ENCODE results near the gene ADGRE2.

The ADGRE2 gene

DNA sequence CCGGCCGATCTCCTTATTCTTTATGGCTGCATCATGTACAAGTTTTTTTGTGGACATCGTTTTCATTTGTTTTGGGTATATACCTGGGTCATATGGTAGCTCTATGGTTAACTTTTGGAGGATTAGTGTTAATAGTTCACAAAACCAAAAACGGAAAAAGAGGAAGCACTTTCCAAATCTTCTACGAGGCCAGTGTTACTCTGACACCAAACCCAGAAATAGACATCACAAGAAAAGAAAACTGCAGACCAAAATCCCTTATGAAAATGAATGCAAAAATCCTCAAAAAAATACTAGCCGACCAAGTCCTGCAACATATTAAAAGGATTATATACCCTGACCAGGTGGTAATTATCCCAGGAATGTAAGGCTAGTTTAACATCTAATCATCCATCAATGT, 29.8 kb downstream of the ADGRE2 start:
- no peak for DNase-seq (ENCODE audit: low read depth)

GRCh38 chr19:14746886-14747285, 31.5 kb downstream of the ADGRE2 start:
- TF ChIP-seq, protein P1, sequence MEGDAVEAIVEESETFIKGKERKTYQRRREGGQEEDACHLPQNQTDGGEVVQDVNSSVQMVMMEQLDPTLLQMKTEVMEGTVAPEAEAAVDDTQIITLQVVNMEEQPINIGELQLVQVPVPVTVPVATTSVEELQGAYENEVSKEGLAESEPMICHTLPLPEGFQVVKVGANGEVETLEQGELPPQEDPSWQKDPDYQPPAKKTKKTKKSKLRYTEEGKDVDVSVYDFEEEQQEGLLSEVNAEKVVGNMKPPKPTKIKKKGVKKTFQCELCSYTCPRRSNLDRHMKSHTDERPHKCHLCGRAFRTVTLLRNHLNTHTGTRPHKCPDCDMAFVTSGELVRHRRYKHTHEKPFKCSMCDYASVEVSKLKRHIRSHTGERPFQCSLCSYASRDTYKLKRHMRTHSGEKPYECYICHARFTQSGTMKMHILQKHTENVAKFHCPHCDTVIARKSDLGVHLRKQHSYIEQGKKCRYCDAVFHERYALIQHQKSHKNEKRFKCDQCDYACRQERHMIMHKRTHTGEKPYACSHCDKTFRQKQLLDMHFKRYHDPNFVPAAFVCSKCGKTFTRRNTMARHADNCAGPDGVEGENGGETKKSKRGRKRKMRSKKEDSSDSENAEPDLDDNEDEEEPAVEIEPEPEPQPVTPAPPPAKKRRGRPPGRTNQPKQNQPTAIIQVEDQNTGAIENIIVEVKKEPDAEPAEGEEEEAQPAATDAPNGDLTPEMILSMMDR (conservative IDR thresholded peaks at IDR 0.05; ENCODE audit: control insufficient read depth, insufficient read depth, low read depth, low read length), result no peak
- DNase-seq (ENCODE audit: low read depth), result no peak
- H3K4me3 ChIP-seq (ENCODE audit: control insufficient read depth, low read depth, low read length), result no peak overlapping the region

More for the DNA sequence above, 29.8 kb downstream of the ADGRE2 start:
- no peak overlapping the region for H3K4me3 ChIP-seq (ENCODE audit: control insufficient read depth, low read depth, low read length)
- TF ChIP-seq, protein P1 (conservative IDR thresholded peaks at IDR 0.05; ENCODE audit: control insufficient read depth, insufficient read depth, low read depth, low read length), result no peak

DNA sequence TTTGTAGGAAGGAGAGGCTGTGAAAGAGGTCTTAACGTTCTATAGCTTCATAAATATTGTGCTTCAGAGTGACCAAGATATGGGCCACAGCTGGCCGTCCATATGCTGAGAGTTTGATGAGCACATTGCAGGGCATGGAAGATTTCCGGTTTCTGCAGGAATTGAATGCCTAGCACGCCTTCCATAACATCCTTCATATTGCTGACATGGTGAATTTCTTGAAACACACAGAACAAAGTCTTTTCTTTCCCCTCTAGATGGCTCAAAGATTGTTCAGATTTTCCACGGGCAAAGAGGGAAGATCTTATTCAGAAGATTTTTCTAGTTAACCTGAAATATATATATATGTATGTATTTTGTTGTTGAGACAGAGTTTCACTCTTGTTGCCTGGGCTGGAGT, 42.4 kb downstream of the ADGRE2 start:
- no peak overlapping the region for H3K4me3 ChIP-seq (ENCODE audit: control insufficient read depth, low read depth, low read length)
- DNase-seq (ENCODE audit: low read depth), result no peak
- TF ChIP-seq, protein P1 (conservative IDR thresholded peaks at IDR 0.05; ENCODE audit: control insufficient read depth, insufficient read depth, low read depth, low read length), result no peak

GRCh38 chr19:14733574-14733973, 44.8 kb downstream of the ADGRE2 start:
- no peak overlapping the region for H3K4me3 ChIP-seq (ENCODE audit: control insufficient read depth, low read depth, low read length)
- DNase-seq (ENCODE audit: low read depth), result no peak
- TF ChIP-seq, protein P1 (conservative IDR thresholded peaks at IDR 0.05; ENCODE audit: control insufficient read depth, insufficient read depth, low read depth, low read length), result no peak

DNA sequence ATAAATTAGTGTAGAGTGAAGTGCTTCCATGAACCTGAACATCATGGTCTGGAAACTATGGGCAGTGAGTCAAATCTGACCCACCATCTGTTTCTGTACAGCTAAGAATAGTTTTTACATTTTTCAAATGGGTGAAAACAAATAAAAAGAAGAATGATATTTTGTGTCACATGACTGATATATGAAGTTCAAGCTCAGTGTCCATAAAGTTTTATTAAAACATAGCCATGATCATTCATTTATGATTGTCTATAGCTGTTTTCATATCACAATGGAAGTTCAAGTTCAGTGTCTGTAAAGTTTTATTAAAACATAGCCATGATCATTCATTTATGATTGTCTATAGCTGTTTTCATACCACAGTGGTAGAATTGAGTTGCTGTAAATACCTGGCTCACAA, 45.9 kb downstream of the ADGRE2 start:
- H3K4me3 ChIP-seq (ENCODE audit: control insufficient read depth, low read depth, low read length), result no peak overlapping the region
- TF ChIP-seq, protein P1 (conservative IDR thresholded peaks at IDR 0.05; ENCODE audit: control insufficient read depth, insufficient read depth, low read depth, low read length), result no peak
- no peak for DNase-seq (ENCODE audit: low read depth)

GRCh38 chr19:14731200-14731599, 47.2 kb downstream of the ADGRE2 start:
- TF ChIP-seq, protein P1 (conservative IDR thresholded peaks at IDR 0.05; ENCODE audit: control insufficient read depth, insufficient read depth, low read depth, low read length), result no peak
- no peak overlapping the region for H3K4me3 ChIP-seq (ENCODE audit: control insufficient read depth, low read depth, low read length)
- no peak for DNase-seq (ENCODE audit: low read depth)

- DNase-seq (ENCODE audit: low read depth), result no peak
- TF ChIP-seq, protein P1 (conservative IDR thresholded peaks at IDR 0.05; ENCODE audit: control insufficient read depth, insufficient read depth, low read depth, low read length), result no peak
- no peak overlapping the region for H3K4me3 ChIP-seq (ENCODE audit: control insufficient read depth, low read depth, low read length)
Measured at GRCh38 chr19:14728595-14728994, 49.8 kb downstream of the ADGRE2 start.
